ENCODE results near the gene XG. TPM values are rescaled to one million over a fixed set of nuclear protein-coding genes. Genes with fewer than 3 reads are reported as not detected.
"Not testable (repeated sequence)": the region's sequence is repeated elsewhere in the genome, so short reads cannot be mapped to it uniquely, and the experiment has no call there.

XG gene
- total RNA-seq, 1 donor from 2014 or later = 0.33 TPM

GRCh38 chrX:2723286-2723879, 28.5 kb upstream of the XG start:
- no peaks in the 10 kb centered on the region for H3K27me3 ChIP-seq (ENCODE audit: control insufficient read depth, insufficient read depth, low read length)
- peaks cover 2% of the 10 kb centered on the region for H3K36me3 ChIP-seq (ENCODE audit: control insufficient read depth, insufficient read depth, low read length)
- H3K4me3 ChIP-seq (ENCODE audit: low read depth, low read length) = no peak overlapping the region
- no peak for DNase-seq (ENCODE audit: low read depth)
- TF ChIP-seq CTCF (IDR thresholded peaks at IDR 0.05; ENCODE audit: insufficient read depth, low read length, poor library complexity, severe bottlenecking) = no peak

- DNase-seq (ENCODE audit: low read depth) = peak; percentile 78
- H3K27me3 ChIP-seq (ENCODE audit: control insufficient read depth, insufficient read depth, low read length); H3K4me3 ChIP-seq (ENCODE audit: low read depth, low read length); H3K36me3 ChIP-seq (ENCODE audit: control insufficient read depth, insufficient read depth, low read length): not testable (repeated sequence)
Measured at GRCh38 chrX:2727264-2727663, 24.6 kb upstream of the XG start.

GRCh38 chrX:2732076-2732475, 19.8 kb upstream of the XG start:
- no peak overlapping the region for H3K4me3 ChIP-seq (ENCODE audit: low read depth, low read length)
- H3K27me3 ChIP-seq (ENCODE audit: control insufficient read depth, insufficient read depth, low read length) = no peaks in the 10 kb centered on the region
- peaks cover 2% of the 10 kb centered on the region for H3K36me3 ChIP-seq (ENCODE audit: control insufficient read depth, insufficient read depth, low read length)
- no peak for DNase-seq (ENCODE audit: low read depth)
- no peak for TF ChIP-seq CTCF (IDR thresholded peaks at IDR 0.05; ENCODE audit: insufficient read depth, low read length, poor library complexity, severe bottlenecking)

- TF ChIP-seq CTCF (IDR thresholded peaks at IDR 0.05; ENCODE audit: insufficient read depth, low read length, poor library complexity, severe bottlenecking) = no peak
- H3K4me3 ChIP-seq (ENCODE audit: low read depth, low read length) = no peak overlapping the region
- no peak for DNase-seq (ENCODE audit: low read depth)
- no peaks in the 10 kb centered on the region for H3K27me3 ChIP-seq (ENCODE audit: control insufficient read depth, insufficient read depth, low read length)
- H3K36me3 ChIP-seq (ENCODE audit: control insufficient read depth, insufficient read depth, low read length) = peaks cover 2% of the 10 kb centered on the region
Measured at GRCh38 chrX:2732649-2733048, 19.2 kb upstream of the XG start.

- no peak for DNase-seq (ENCODE audit: low read depth)
- TF ChIP-seq CTCF (IDR thresholded peaks at IDR 0.05; ENCODE audit: insufficient read depth, low read length, poor library complexity, severe bottlenecking) = no peak
- no peak overlapping the region for H3K4me3 ChIP-seq (ENCODE audit: low read depth, low read length)
- H3K27me3 ChIP-seq (ENCODE audit: control insufficient read depth, insufficient read depth, low read length) = no peaks in the 10 kb centered on the region
- H3K36me3 ChIP-seq (ENCODE audit: control insufficient read depth, insufficient read depth, low read length) = peaks cover 2% of the 10 kb centered on the region
Measured at GRCh38 chrX:2733286-2733685, 18.6 kb upstream of the XG start.

GRCh38 chrX:2735270-2735669, 16.6 kb upstream of the XG start:
- peaks cover 2% of the 10 kb centered on the region for H3K36me3 ChIP-seq (ENCODE audit: control insufficient read depth, insufficient read depth, low read length)
- no peaks in the 10 kb centered on the region for H3K27me3 ChIP-seq (ENCODE audit: control insufficient read depth, insufficient read depth, low read length)
- no peak for DNase-seq (ENCODE audit: low read depth)
- H3K4me3 ChIP-seq (ENCODE audit: low read depth, low read length) = no peak overlapping the region
- no peak for TF ChIP-seq CTCF (IDR thresholded peaks at IDR 0.05; ENCODE audit: insufficient read depth, low read length, poor library complexity, severe bottlenecking)
